HEK293 (cell line): ENCODE data around the gene FMN1.

Experiments used
- CTCF ChIA-PET: fragments of 350-600 bp; formaldehyde crosslinking; extraction: SDS; loops from one replicate; lab custom pipeline; 2021; ENCODE audit warnings: antibody characterized with exemption; lab: Yijun Ruan, JAX
- POLR2A ChIA-PET: fragments of 300-600 bp; formaldehyde crosslinking; extraction: SDS; loops from one replicate; lab custom pipeline; 2020; ENCODE audit warnings: antibody characterized with exemption, inconsistent platforms; lab: Yijun Ruan, JAX
- H3K27ac ChIP-seq: fragments of 200-500 bp; sonication (Bioruptor generic); 2 replicates; pipeline ENCODE4 v1.5.1; 2014; ENCODE audit warnings: low read depth, low read length, control low read depth, inconsistent platforms; ENCODE audit errors: extremely low read depth
- H3K36me3 ChIP-seq, 2 experiments: fragments of 200-500 bp in 1 of 2; sonication (Bioruptor generic) in 1 of 2; 1 replicate in 1 of 2; 2 replicates in 1 of 2; pipeline ENCODE4 v1.5.1; 2014 to 2017; ENCODE audit warnings: inconsistent platforms in 2 of 2, low read length in 2 of 2; ENCODE audit not compliant: control insufficient read depth in 2 of 2, insufficient read depth in 1 of 2
- H3K4me1 ChIP-seq: fragments of 200-500 bp; sonication (Bioruptor generic); 2 replicates; pipeline ENCODE4 v1.5.1; 2014; ENCODE audit warnings: mild to moderate bottlenecking, low read length, inconsistent platforms; ENCODE audit not compliant: control insufficient read depth, insufficient read depth
- H3K4me3 ChIP-seq: 2 replicates; pipeline ENCODE4 v1.5.1; 2011; ENCODE audit warnings: low read depth, mild to moderate bottlenecking, control low read depth, low read length, moderate library complexity
- H3K9me3 ChIP-seq: fragments of 200-500 bp; sonication (Bioruptor generic); 2 replicates; pipeline ENCODE4 v1.5.1; 2014; ENCODE audit warnings: low read depth, low read length, inconsistent platforms; ENCODE audit not compliant: control insufficient read depth, insufficient read depth
- EGR2 ChIP-seq: fragments of 450-650 bp; formaldehyde crosslinking; IDR thresholded peaks from 2 replicates; pipeline ENCODE4 v1.5.1; 2016; ENCODE audit warnings: low read depth, missing biosample characterization, missing genetic modification characterization
- HOXA7 ChIP-seq: sonication (generic); formaldehyde crosslinking; IDR thresholded peaks from 2 replicates; pipeline ENCODE4 v1.8.1; 2022; ENCODE audit warnings: missing genetic modification reagents, borderline replicate concordance
- RBAK ChIP-seq: fragments of 450-650 bp; formaldehyde crosslinking; IDR thresholded peaks from 2 replicates; pipeline ENCODE4 v1.5.1; 2016; ENCODE audit warnings: missing biosample characterization, missing genetic modification characterization
- SP3 ChIP-seq: fragments of 450-650 bp; formaldehyde crosslinking; IDR thresholded peaks from 2 replicates; pipeline ENCODE4 v1.5.1; 2016; ENCODE audit warnings: missing biosample characterization, missing genetic modification characterization
- ZBTB8A ChIP-seq: fragments of 450-650 bp; formaldehyde crosslinking; IDR thresholded peaks from 2 replicates; pipeline ENCODE4 v1.5.1; 2016; ENCODE audit warnings: missing biosample characterization, missing genetic modification characterization
- ZNF10 ChIP-seq: fragments of 450-650 bp; formaldehyde crosslinking; IDR thresholded peaks from 2 replicates; pipeline ENCODE4 v1.5.1; 2017; ENCODE audit warnings: missing biosample characterization, missing genetic modification characterization
- ZNF157 ChIP-seq: fragments of 450-650 bp; formaldehyde crosslinking; IDR thresholded peaks from 2 replicates; pipeline ENCODE4 v1.5.1; 2016; ENCODE audit warnings: missing biosample characterization, missing genetic modification characterization
- ZNF214 ChIP-seq: fragments of 450-650 bp; formaldehyde crosslinking; IDR thresholded peaks from 2 replicates; pipeline ENCODE4 v1.5.1; 2017; ENCODE audit warnings: missing biosample characterization, mild to moderate bottlenecking, missing genetic modification characterization, borderline replicate concordance
- ZNF354C ChIP-seq: fragments of 450-650 bp; formaldehyde crosslinking; IDR thresholded peaks from 2 replicates; pipeline ENCODE4 v1.5.1; 2016; ENCODE audit warnings: missing biosample characterization, missing genetic modification characterization, low read depth, borderline replicate concordance
- ZNF423 ChIP-seq: fragments of 450-650 bp; formaldehyde crosslinking; IDR thresholded peaks from 2 replicates; pipeline ENCODE4 v1.5.1; 2016; ENCODE audit warnings: missing biosample characterization, missing genetic modification characterization
- ZNF473 ChIP-seq: fragments of 450-650 bp; formaldehyde crosslinking; IDR thresholded peaks from 2 replicates; pipeline ENCODE4 v1.5.1; 2017; ENCODE audit warnings: missing biosample characterization, missing genetic modification characterization
- ZNF549 ChIP-seq: fragments of 450-650 bp; IDR thresholded peaks from 2 replicates; pipeline ENCODE4 v1.5.1; 2018; ENCODE audit warnings: missing biosample characterization, missing genetic modification characterization, mild to moderate bottlenecking, inconsistent platforms, moderate library complexity
- ZNF600 ChIP-seq: fragments of 450-650 bp; formaldehyde crosslinking; IDR thresholded peaks from 2 replicates; pipeline ENCODE4 v1.5.1; 2016; ENCODE audit warnings: missing biosample characterization, missing genetic modification characterization
- ZNF610 ChIP-seq: fragments of 450-650 bp; formaldehyde crosslinking; IDR thresholded peaks from 2 replicates; pipeline ENCODE4 v1.5.1; 2016; ENCODE audit warnings: missing biosample characterization, missing genetic modification characterization, borderline replicate concordance
- ZNF660 ChIP-seq: fragments of 450-650 bp; IDR thresholded peaks from 2 replicates; pipeline ENCODE4 v1.5.1; 2018; ENCODE audit warnings: missing biosample characterization, mild to moderate bottlenecking, missing genetic modification characterization
- ZNF664 ChIP-seq: fragments of 450-650 bp; formaldehyde crosslinking; IDR thresholded peaks from 2 replicates; pipeline ENCODE4 v1.5.1; 2016; ENCODE audit warnings: missing biosample characterization, missing genetic modification characterization
- ZNF776 ChIP-seq: fragments of 450-650 bp; formaldehyde crosslinking; IDR thresholded peaks from 2 replicates; pipeline ENCODE4 v1.5.0; 2017; ENCODE audit warnings: missing biosample characterization, missing genetic modification characterization, borderline replicate concordance
- ZNF785 ChIP-seq: fragments of 450-650 bp; formaldehyde crosslinking; IDR thresholded peaks from 2 replicates; pipeline ENCODE4 v1.5.1; 2016; ENCODE audit warnings: missing biosample characterization, missing genetic modification characterization
- ZNF843 ChIP-seq: fragments of 450-650 bp; formaldehyde crosslinking; IDR thresholded peaks from 2 replicates; pipeline ENCODE4 v1.5.1; 2016; ENCODE audit warnings: missing biosample characterization, missing genetic modification characterization
- ZSCAN30 ChIP-seq: fragments of 450-650 bp; IDR thresholded peaks from 2 replicates; pipeline ENCODE4 v1.5.1; 2018; ENCODE audit warnings: missing biosample characterization, mild to moderate bottlenecking, missing genetic modification characterization, moderate library complexity
- TF ChIP-seq, protein P1 (sequence below): fragments of 450-650 bp; formaldehyde crosslinking; conservative IDR thresholded peaks from 2 replicates; pipeline ENCODE4 v1.5.1; 2016; ENCODE audit warnings: low read depth, missing biosample characterization, missing genetic modification characterization
- TF ChIP-seq, protein P2 (sequence below): fragments of 450-650 bp; formaldehyde crosslinking; IDR thresholded peaks from 2 replicates; pipeline ENCODE4 v1.5.1; 2017; ENCODE audit warnings: missing biosample characterization, missing genetic modification characterization
- TF ChIP-seq, protein P3 (sequence below): fragments of 450-650 bp; formaldehyde crosslinking; IDR thresholded peaks from 2 replicates; pipeline ENCODE4 v1.5.1; 2016; ENCODE audit warnings: missing biosample characterization, missing genetic modification characterization

The FMN1 gene

DNA sequence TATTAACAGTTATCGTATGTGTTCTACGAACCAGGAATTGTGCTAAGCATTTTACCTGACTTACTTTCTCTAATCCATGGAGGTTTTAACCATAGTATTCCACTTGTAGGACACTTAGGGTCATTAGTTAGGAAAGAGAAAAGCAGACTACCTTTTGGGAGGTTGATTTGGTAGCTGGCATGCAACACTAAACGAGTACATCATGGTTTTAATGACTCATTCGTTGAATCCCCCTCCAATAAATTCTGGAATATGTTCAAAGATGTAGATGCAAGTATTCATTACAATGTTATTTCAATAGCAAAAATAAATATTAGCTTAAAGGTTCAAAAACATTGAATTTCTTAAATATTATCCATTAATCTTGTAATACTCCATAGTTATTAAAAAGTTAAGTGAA is 162.5 kb downstream of the FMN1 start:
- H3K4me3 ChIP-seq, result no peak overlapping the region
- no peak overlapping the region for H3K27ac ChIP-seq
- H3K9me3 ChIP-seq, result no peaks in the 10 kb centered on the region
- CTCF ChIA-PET, result interaction anchor here (2.4 kb wide), 1 partner anchor 10 kb away, joined by 8 read pairs; no protein-coding TSS in a partner anchor
- H3K4me1 ChIP-seq, result peaks cover 2% of the 10 kb centered on the region; the same call in 1 of the 2 replicates
- POLR2A ChIA-PET, result no interaction called here
- no peaks in the 10 kb centered on the region for H3K36me3 ChIP-seq
- no peak for TF ChIP-seq ZNF785
- TF ChIP-seq ZNF610 (tag by site-specific recombination), result no peak
- TF ChIP-seq ZNF776 (tag by site-specific recombination), result no peak
- TF ChIP-seq ZNF664 (tag by site-specific recombination), result no peak
- TF ChIP-seq RBAK, result no peak
- no peak for TF ChIP-seq ZNF473 (tag by site-specific recombination)
- TF ChIP-seq ZNF600 (tag by site-specific recombination), result no peak
- TF ChIP-seq ZSCAN30 (tag by site-specific recombination), result no peak
- TF ChIP-seq SP3 (tag by site-specific recombination), result no peak
- no peak for TF ChIP-seq ZNF214 (tag by site-specific recombination)
- TF ChIP-seq ZNF10 (tag by site-specific recombination), result no peak
- TF ChIP-seq ZNF843 (tag by site-specific recombination), result no peak
- TF ChIP-seq, protein P1, sequence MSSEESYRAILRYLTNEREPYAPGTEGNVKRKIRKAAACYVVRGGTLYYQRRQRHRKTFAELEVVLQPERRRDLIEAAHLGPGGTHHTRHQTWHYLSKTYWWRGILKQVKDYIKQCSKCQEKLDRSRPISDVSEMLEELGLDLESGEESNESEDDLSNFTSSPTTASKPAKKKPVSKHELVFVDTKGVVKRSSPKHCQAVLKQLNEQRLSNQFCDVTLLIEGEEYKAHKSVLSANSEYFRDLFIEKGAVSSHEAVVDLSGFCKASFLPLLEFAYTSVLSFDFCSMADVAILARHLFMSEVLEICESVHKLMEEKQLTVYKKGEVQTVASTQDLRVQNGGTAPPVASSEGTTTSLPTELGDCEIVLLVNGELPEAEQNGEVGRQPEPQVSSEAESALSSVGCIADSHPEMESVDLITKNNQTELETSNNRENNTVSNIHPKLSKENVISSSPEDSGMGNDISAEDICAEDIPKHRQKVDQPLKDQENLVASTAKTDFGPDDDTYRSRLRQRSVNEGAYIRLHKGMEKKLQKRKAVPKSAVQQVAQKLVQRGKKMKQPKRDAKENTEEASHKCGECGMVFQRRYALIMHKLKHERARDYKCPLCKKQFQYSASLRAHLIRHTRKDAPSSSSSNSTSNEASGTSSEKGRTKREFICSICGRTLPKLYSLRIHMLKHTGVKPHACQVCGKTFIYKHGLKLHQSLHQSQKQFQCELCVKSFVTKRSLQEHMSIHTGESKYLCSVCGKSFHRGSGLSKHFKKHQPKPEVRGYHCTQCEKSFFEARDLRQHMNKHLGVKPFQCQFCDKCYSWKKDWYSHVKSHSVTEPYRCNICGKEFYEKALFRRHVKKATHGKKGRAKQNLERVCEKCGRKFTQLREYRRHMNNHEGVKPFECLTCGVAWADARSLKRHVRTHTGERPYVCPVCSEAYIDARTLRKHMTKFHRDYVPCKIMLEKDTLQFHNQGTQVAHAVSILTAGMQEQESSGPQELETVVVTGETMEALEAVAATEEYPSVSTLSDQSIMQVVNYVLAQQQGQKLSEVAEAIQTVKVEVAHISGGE (tag by site-specific recombination), result no peak
- no peak for TF ChIP-seq EGR2 (tag by site-specific recombination)

DNA sequence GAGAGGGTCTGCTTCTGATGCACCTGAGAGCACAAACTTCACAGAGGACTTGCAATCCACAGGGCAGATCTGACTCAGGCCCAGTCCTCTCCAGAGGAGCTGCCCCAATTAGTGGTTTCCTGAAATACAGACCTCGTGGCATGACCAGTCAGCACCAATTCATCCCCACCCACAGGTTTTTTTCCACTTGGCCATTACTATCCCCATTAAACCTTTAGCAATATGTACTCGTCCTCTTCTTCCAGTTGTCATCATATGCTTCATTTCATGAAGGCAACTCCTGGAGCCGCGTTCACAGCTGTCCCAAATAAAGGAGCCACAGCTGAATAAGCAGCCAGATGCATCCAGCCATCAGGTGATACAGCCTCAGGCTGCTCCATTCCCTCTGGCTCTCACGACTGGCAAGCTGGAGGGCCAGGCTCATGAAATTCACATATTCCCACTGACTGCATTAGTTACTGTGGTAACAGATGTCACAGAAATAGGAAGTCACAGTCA is 163.1 kb downstream of the FMN1 start:
- Histone ChIP-seq H3K27ac (no peak overlapping the region), H3K36me3 (no peaks in the 10 kb centered on the region), H3K9me3 (no peaks in the 10 kb centered on the region), H3K4me1 (peaks cover 4% of the 10 kb centered on the region; the same call in 1 of the 2 replicates), H3K4me3 (no peak overlapping the region)
- CTCF ChIA-PET, result no interaction called here
- POLR2A ChIA-PET, result no interaction called here
- TF ChIP-seq SP3 (tag by site-specific recombination) (no peak), ZNF660 (no peak), ZNF157 (no peak), ZNF423 (tag by site-specific recombination) (no peak), HOXA7 (no peak), ZBTB8A (no peak), ZNF549 (no peak), ZNF354C (tag by site-specific recombination) (no peak)
- TF ChIP-seq, protein P2, sequence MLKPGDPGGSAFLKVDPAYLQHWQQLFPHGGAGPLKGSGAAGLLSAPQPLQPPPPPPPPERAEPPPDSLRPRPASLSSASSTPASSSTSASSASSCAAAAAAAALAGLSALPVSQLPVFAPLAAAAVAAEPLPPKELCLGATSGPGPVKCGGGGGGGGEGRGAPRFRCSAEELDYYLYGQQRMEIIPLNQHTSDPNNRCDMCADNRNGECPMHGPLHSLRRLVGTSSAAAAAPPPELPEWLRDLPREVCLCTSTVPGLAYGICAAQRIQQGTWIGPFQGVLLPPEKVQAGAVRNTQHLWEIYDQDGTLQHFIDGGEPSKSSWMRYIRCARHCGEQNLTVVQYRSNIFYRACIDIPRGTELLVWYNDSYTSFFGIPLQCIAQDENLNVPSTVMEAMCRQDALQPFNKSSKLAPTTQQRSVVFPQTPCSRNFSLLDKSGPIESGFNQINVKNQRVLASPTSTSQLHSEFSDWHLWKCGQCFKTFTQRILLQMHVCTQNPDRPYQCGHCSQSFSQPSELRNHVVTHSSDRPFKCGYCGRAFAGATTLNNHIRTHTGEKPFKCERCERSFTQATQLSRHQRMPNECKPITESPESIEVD (tag by site-specific recombination), result no peak
- TF ChIP-seq, protein P3, sequence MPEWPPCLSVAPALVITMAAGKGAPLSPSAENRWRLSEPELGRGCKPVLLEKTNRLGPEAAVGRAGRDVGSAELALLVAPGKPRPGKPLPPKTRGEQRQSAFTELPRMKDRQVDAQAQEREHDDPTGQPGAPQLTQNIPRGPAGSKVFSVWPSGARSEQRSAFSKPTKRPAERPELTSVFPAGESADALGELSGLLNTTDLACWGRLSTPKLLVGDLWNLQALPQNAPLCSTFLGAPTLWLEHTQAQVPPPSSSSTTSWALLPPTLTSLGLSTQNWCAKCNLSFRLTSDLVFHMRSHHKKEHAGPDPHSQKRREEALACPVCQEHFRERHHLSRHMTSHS (tag by site-specific recombination), result no peak
